ENCODE data around the gene CNTN2. TPM values are rescaled to one million over a fixed set of nuclear protein-coding genes. Genes with fewer than 3 reads are reported as not detected.

CNTN2 gene
- total and polyA plus RNA-seq, 2 of the 4 experiments (the other 2 are of a cell fraction): not detected

GRCh38 chr1:205059660-205060059, 16.6 kb downstream of the CNTN2 start:
- dilution Hi-C loops (cut with HindIII; ENCODE audit: low sequenced_read_pairs, unreplicated experiment) (no loop called here), in situ Hi-C loops (cut with MboI; ENCODE audit: low sequenced_read_pairs) (loop anchor here (5.0 kb wide), 1 partner anchor 72 kb away; no protein-coding TSS in a partner anchor), intact Hi-C loops (cut with micrococcal nuclease) (no loop called here)
- Histone ChIP-seq H3K23ac (ENCODE audit: low read depth, low read length) (no peak overlapping the region), H2AFZ (replicated peaks; ENCODE audit: low read length, poor library complexity) (no peak overlapping the region), H4K5ac (ENCODE audit: low read depth, low read length) (no peak overlapping the region), H3K9ac (ENCODE audit: low read depth, low read length) (no peak overlapping the region), H4K8ac (ENCODE audit: low read depth in 2 of 2, low read length in 2 of 2) (no peak overlapping the region), H3K27ac (ENCODE audit: insufficient read depth, low read length) (no peak overlapping the region), H4K20me1 (ENCODE audit: insufficient read depth, low read length) (no peaks in the 10 kb centered on the region), H2BK20ac (ENCODE audit: low read depth, low read length) (no peak overlapping the region), H3K4me3 (ENCODE audit: insufficient read depth, low read depth, low read length) (no peak overlapping the region), H3K79me1 (ENCODE audit: low read depth in 1 of 2, low read length in 2 of 2) (no peaks in the 10 kb centered on the region), H3K36me3 (ENCODE audit: control insufficient read depth, insufficient read depth, low read length) (no peaks in the 10 kb centered on the region), H3K9me3 (ENCODE audit: control insufficient read depth, insufficient read depth, low read length) (no peaks in the 10 kb centered on the region), H2AK5ac (ENCODE audit: low read depth, low read length) (no peak overlapping the region), H3K9me1 (ENCODE audit: insufficient read depth, low read length) (no peaks in the 10 kb centered on the region), H2AK9ac (replicated peaks; ENCODE audit: low read depth, low read length, poor library complexity) (no peak overlapping the region), H3K4me1 (ENCODE audit: control insufficient read depth, insufficient read depth, low read length) (no peaks in the 10 kb centered on the region), H4K91ac (ENCODE audit: insufficient read depth, low read depth, low read length) (no peak overlapping the region), H2BK15ac (ENCODE audit: low read depth, low read length) (no peak overlapping the region), H3K4ac (ENCODE audit: low read depth, low read length) (no peak overlapping the region), H3K27me3 (ENCODE audit: control insufficient read depth, insufficient read depth, low read length) (peaks cover 24% of the 10 kb centered on the region), H3K56ac (ENCODE audit: extremely low read depth, insufficient read depth, low read length) (no peak overlapping the region), H2BK120ac (ENCODE audit: low read depth, low read length) (no peak overlapping the region), H3K4me2 (ENCODE audit: low read depth, low read length) (no peak overlapping the region), H3K14ac (replicated peaks; ENCODE audit: low read depth, low read length) (no peak overlapping the region), H3K18ac (ENCODE audit: low read depth, low read length) (no peak overlapping the region), H2BK5ac (ENCODE audit: low read depth, low read length, poor library complexity, severe bottlenecking) (no peak overlapping the region)
- POLR2A ChIA-PET (ENCODE audit: unreplicated experiment): no interaction called here
- no peak for ATAC-seq (ENCODE audit: low read depth)
- BruUV-seq (replicated peaks): no TSS peak
- CTCF ChIA-PET: no interaction called here
- WGBS, 2 experiments (ENCODE audit: extremely low coverage in 2 of 2, insufficient read length in 1 of 2): 69% methylated on average over 4 of the region's 6 CpGs; no CpG with 5 or more reads in 1 of the 2 experiments
- DNase-seq: no peak
- no peak for TF ChIP-seq BHLHE40 (IDR thresholded peaks at IDR 0.05; ENCODE audit: low read depth, low read length)
- TF ChIP-seq MAFK (IDR thresholded peaks at IDR 0.05; ENCODE audit: low read depth, low read length): no peak
- no peak for TF ChIP-seq MAZ (IDR thresholded peaks at IDR 0.05; ENCODE audit: borderline replicate concordance, low read depth, low read length)
- no peak for TF ChIP-seq CHD1 (IDR thresholded peaks at IDR 0.05; ENCODE audit: low read depth, low read length)
- no peak for TF ChIP-seq CEBPB (IDR thresholded peaks at IDR 0.05; ENCODE audit: low read depth, low read length)
- no peak for TF ChIP-seq MXI1 (IDR thresholded peaks at IDR 0.05; ENCODE audit: borderline replicate concordance, low read depth, low read length)
- TF ChIP-seq FOS (IDR thresholded peaks at IDR 0.05; ENCODE audit: low read depth, low read length): no peak
- no peak for TF ChIP-seq RCOR1 (IDR thresholded peaks at IDR 0.05; ENCODE audit: insufficient replicate concordance, low read length)
- no peak for TF ChIP-seq SMC3 (IDR thresholded peaks at IDR 0.05; ENCODE audit: low read depth, low read length)
- no peak for TF ChIP-seq NFE2L2 (IDR thresholded peaks at IDR 0.05; ENCODE audit: low read depth, low read length)
- no peak for TF ChIP-seq USF2 (IDR thresholded peaks at IDR 0.05; ENCODE audit: low read depth, low read length)
- no peak for TF ChIP-seq RFX5 (IDR thresholded peaks at IDR 0.05; ENCODE audit: low read depth, low read length)
- no peak for TF ChIP-seq CTCF (conservative IDR thresholded peaks at IDR 0.05; ENCODE audit: low read depth, low read length)
